ENCODE results near the gene WDR35.

GRCh38 chr2:19982268-19982667 is 7.6 kb downstream of the WDR35 start:
- no peak for TF ChIP-seq EZH2 (IDR thresholded peaks at IDR 0.05; ENCODE audit: low read length, unreplicated experiment)
- TF ChIP-seq CTCF (conservative IDR thresholded peaks at IDR 0.05; ENCODE audit: low read depth, low read length): no peak
- no peak for TF ChIP-seq EZH2phosphoT487 (IDR thresholded peaks at IDR 0.05; ENCODE audit: borderline replicate concordance, low read length)
